ENCODE measurements around the gene SMIM45.

SMIM45 gene

DNA sequence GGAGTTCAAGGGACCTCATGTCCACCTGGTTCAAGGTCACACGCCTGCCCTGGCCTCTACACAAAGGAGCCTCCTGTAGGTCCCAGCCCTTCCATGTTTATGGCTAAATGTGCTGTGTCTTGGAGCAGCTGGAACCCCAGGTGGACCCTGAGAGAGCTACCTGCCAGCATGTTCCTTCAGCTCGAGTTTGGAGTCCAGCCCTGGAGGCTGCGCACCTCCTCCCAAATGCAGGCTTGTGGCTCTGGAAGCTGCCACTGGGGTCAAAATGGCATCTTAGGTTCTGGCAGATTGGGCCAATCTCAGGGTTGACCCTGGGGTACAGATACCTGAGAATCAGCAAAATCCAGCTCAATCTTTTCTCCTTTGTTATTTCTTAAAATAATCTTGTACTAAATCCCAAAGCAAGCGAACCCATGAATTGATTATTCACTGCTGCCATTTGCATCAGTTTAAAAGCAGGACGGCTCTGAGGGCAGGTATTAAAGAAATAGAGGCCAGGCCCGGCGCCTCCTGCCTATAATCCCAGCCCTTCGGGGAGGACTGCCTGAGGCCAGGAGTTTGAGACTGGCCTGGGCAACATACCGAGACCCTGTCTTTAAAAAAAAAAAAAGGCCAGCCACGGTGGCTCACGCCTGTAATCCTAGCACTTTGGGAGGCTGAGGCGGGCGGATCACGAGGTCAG is 28.2 kb upstream of the SMIM45 start:
- DNase-seq: no peak
- H3K4me3 Mint-ChIP-seq: no peak overlapping the region
- H3K27ac Mint-ChIP-seq: no peak overlapping the region
- H3K4me1 Mint-ChIP-seq: peaks cover 58% of the 10 kb centered on the region
- ATAC-seq: no peak
- H3K9me3 Mint-ChIP-seq: no peaks in the 10 kb centered on the region
- H3K27me3 Mint-ChIP-seq: peaks cover 31% of the 10 kb centered on the region

- peak; percentile 81 for ATAC-seq
- Mint-ChIP-seq H3K27ac (peak overlapping the region; percentile 83 to 90), H3K4me3 (peak overlapping the region; percentile 78 to 90), H3K4me1 (peaks cover 49% of the 10 kb centered on the region), H3K27me3 (peaks cover 31% of the 10 kb centered on the region), H3K9me3 (no peaks in the 10 kb centered on the region)
- DNase-seq: peak; percentile 79 to 84
Measured at GRCh38 chr22:41925783-41926460, 26.0 kb upstream of the SMIM45 start.

DNA sequence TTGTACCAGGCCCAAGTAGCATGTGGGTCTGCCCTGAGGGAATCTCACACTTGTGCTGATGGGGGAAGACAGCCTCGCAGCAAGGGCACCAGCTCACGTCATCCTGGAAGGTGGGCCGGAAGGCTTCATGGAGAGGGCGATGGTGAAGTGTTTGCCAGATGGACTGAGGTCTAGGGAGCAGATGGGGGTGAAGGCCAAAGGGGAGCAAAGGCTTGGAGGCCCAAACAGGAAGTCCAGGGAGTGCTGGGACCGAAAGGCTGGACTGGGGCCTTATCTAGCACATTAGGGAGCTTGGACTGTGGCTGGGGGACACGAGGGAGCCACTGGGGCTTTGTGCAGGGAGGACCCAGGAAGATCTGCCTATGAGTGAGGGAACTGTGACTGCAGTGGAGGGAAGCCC is 24.1 kb upstream of the SMIM45 start:
- H3K4me1 Mint-ChIP-seq: peaks cover 55% of the 10 kb centered on the region
- no peak for DNase-seq
- no peak overlapping the region for H3K27ac Mint-ChIP-seq
- no peak for ATAC-seq
- H3K9me3 Mint-ChIP-seq: no peaks in the 10 kb centered on the region
- peak overlapping the region in 1 of 2 donors; percentile 78 for H3K4me3 Mint-ChIP-seq
- H3K27me3 Mint-ChIP-seq: peaks cover 31% of the 10 kb centered on the region

DNA sequence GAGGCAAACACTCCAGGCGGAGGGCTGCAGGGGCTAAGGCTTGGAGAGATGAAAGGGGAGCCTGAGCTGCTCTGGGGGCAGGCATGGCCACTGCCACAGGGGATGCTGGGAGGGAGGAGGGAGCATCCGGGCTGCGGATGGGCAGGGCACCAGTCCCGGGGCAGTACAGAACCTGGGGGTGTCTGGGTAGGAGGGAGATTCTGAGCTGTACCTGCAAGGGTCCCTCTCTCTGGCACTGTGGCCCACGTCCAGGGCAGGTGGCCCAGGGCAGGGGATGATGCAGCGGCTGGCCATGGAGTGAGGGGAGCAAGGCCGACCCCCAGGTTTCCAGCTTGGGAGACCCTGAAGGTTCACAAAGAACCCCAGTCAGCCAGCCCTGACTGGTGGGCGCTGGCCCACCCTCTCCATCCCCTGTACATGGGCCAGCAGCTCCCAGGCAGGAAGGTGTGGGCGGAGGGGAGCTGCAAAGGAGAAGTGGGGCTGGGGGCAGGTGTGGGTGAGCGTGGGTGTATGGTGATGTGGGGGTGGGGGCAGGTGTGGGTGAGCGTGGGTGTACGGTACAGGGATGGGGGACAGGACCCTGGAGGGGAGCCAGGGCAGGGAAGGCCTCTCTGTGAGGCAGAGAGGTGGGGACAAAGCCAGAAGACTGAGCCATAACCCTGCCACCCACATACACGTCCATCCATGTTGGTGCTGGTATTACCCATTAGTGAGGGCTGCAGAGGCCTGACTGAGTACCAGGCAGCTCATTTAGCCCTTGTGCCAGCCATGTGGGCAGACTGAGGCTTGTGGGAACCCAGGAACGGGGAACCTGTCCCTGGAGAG is 23.1 kb upstream of the SMIM45 start:
- H3K4me3 Mint-ChIP-seq: no peak overlapping the region
- DNase-seq (no peak), ATAC-seq (no peak)
- peak overlapping the region; percentile 31 to 97 for H3K27ac Mint-ChIP-seq
- H3K9me3 Mint-ChIP-seq: no peaks in the 10 kb centered on the region
- peaks cover 53% of the 10 kb centered on the region for H3K4me1 Mint-ChIP-seq
- peaks cover 31% of the 10 kb centered on the region for H3K27me3 Mint-ChIP-seq

DNA sequence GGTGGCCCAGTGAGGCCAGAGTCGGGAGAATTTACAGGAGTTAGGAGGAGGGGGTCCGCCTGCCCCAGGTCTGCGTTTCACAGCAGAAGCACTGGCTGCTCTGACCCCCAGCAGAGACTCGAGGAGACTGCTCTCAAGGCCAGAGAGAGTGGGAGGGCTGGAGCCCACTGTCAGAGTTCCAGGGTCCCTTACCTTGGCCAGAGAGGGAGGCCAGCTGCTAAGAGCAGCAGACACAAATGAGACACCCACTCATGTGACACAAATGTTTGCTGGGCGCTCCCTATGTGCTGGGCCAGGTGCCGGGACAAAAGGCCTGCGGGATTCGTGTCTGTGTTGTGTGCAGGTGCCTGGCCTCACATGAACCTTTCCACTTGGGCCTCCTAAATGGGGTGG is 22.5 kb upstream of the SMIM45 start:
- no peak for DNase-seq
- H3K4me1 Mint-ChIP-seq: peaks cover 56% of the 10 kb centered on the region
- ATAC-seq: no peak
- H3K27ac Mint-ChIP-seq: peak overlapping the region in 1 of 2 donors; percentile 97
- H3K4me3 Mint-ChIP-seq: no peak overlapping the region
- H3K27me3 Mint-ChIP-seq: peaks cover 31% of the 10 kb centered on the region
- H3K9me3 Mint-ChIP-seq: no peaks in the 10 kb centered on the region

DNA sequence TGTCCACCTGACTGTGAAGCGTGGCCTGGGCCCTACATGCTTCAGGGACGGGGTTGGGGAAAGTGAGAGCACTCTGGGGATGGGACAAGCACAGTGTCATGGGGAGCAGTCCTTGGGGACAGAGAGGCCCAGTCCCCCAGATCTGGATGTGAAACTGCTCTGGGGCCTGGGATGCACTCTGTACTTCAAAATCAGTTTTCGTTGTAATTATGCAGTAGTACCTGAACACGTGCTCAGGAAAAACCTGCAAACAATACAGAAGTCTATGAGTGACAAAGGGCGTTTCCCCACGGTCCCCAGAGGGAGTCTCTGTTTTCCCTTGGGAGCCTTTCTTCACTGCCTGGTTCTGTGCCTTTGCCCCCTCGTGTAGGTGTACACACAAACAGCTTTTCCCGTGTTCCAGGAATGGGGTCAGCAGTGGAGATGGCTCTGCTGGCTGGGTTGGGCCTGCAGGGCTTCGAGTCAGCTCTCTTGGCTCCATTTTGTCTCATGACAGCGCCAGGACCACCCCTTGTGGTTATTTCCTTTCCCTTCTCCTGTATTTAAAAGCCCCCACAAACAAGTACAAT is 20.2 kb upstream of the SMIM45 start:
- Mint-ChIP-seq H3K27me3 (peaks cover 15% of the 10 kb centered on the region), H3K27ac (no peak overlapping the region), H3K4me1 (peaks cover 40% of the 10 kb centered on the region), H3K9me3 (no peaks in the 10 kb centered on the region), H3K4me3 (no peak overlapping the region)
- no peak for ATAC-seq
- DNase-seq: no peak

DNA sequence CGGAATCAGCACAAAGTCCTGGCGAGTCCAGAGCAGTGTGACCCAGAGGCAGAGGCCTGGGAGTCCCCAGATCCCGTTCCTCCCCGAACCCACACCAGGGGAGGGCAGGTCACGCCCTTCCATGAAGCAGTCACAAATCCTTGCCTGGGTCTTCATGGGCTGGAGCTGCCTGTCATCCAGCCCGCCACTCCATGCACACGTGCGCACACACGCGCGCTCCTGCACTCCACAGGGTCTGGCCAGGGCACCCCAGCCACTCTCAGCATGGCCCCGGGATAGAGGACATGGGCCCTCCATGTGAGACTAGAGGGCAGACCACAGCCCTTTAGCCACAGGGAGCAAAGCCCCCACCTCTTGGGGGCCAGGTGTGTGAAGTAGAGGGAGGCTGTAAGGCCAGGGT is 19.6 kb upstream of the SMIM45 start:
- peaks cover 35% of the 10 kb centered on the region for H3K4me1 Mint-ChIP-seq
- peaks cover 9% of the 10 kb centered on the region for H3K27me3 Mint-ChIP-seq
- DNase-seq (no peak), ATAC-seq (peak; percentile 7)
- no peak overlapping the region for H3K4me3 Mint-ChIP-seq
- no peak overlapping the region for H3K27ac Mint-ChIP-seq
- H3K9me3 Mint-ChIP-seq: no peaks in the 10 kb centered on the region

GRCh38 chr22:41933411-41934177 is 18.4 kb upstream of the SMIM45 start:
- Mint-ChIP-seq H3K27me3 (no peaks in the 10 kb centered on the region), H3K9me3 (no peaks in the 10 kb centered on the region), H3K4me1 (peaks cover 25% of the 10 kb centered on the region), H3K27ac (peak overlapping the region in 1 of 2 donors; percentile 34), H3K4me3 (no peak overlapping the region)
- DNase-seq (no peak), ATAC-seq (peak; percentile 15)

GRCh38 chr22:41934284-41935014 is 17.5 kb upstream of the SMIM45 start:
- DNase-seq (no peak), ATAC-seq (no peak)
- H3K4me3 Mint-ChIP-seq: no peak overlapping the region
- H3K27me3 Mint-ChIP-seq: no peaks in the 10 kb centered on the region
- H3K4me1 Mint-ChIP-seq: peaks cover 25% of the 10 kb centered on the region
- H3K9me3 Mint-ChIP-seq: no peaks in the 10 kb centered on the region
- no peak overlapping the region for H3K27ac Mint-ChIP-seq

DNA sequence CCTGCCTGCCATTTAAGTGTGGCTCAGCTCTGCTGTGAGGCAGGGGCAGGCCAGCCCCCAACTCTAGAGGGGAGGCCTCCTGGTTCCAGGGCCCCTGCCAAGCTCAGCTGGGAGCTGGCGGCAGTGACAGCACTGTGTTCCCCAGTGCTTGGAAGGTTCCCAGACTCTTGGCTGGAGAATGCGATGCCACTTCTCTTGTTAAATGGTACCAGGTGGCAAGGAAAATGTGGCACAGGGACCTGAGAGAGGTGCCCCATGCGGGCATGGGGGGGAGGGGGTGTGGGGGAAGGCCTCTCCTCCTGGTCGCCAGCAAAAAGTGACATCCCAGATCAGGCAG is 17.0 kb upstream of the SMIM45 start:
- ATAC-seq: no peak
- Mint-ChIP-seq H3K27ac (no peak overlapping the region), H3K9me3 (no peaks in the 10 kb centered on the region)

DNA sequence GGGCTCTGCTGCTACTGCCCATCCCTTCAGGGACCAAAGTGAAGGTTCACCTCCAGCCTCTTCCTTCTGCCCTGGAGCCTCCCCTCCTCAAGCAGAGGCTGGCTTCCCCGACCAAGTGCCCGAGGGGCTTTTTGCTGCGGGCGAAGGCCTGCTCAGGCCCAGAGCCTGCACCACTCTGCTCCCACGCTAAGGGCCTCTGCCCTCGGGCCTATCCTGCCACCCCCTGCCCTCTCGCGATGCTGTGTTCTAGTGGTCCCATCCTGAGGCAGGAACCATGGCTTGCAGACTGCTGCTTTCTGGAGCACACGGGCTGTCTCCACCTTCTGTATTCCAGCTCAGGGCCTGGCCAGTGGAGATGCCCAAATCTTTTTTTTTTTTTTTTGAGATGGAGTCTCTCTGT is 16.4 kb upstream of the SMIM45 start:
- Mint-ChIP-seq H3K27ac (no peak overlapping the region), H3K4me1 (peaks cover 35% of the 10 kb centered on the region), H3K9me3 (no peaks in the 10 kb centered on the region), H3K27me3 (no peaks in the 10 kb centered on the region), H3K4me3 (no peak overlapping the region)
- no peak for DNase-seq
- no peak for ATAC-seq

More for the DNA sequence above, 17.0 kb upstream of the SMIM45 start:
- H3K4me3 Mint-ChIP-seq: no peak overlapping the region
- peaks cover 30% of the 10 kb centered on the region for H3K4me1 Mint-ChIP-seq
- DNase-seq: no peak
- H3K27me3 Mint-ChIP-seq: no peaks in the 10 kb centered on the region

DNA sequence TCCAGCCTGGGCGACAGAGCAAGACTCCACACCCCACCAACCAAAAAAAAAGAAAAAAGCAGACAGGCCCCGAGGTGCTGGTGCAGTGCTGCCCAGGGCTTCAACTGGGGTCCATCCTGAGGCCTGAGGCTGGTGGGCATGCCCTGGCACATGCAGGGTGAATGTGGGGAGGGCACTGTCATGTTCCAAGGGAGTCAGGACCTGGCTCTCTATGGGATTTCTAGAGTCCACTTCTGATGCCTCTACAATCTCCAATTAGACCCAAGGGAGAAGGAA is 15.1 kb upstream of the SMIM45 start:
- no peak overlapping the region for H3K4me3 Mint-ChIP-seq
- H3K27me3 Mint-ChIP-seq: no peaks in the 10 kb centered on the region
- no peaks in the 10 kb centered on the region for H3K9me3 Mint-ChIP-seq
- peaks cover 48% of the 10 kb centered on the region for H3K4me1 Mint-ChIP-seq
- no peak overlapping the region for H3K27ac Mint-ChIP-seq
- no peak for ATAC-seq
- no peak for DNase-seq

DNA sequence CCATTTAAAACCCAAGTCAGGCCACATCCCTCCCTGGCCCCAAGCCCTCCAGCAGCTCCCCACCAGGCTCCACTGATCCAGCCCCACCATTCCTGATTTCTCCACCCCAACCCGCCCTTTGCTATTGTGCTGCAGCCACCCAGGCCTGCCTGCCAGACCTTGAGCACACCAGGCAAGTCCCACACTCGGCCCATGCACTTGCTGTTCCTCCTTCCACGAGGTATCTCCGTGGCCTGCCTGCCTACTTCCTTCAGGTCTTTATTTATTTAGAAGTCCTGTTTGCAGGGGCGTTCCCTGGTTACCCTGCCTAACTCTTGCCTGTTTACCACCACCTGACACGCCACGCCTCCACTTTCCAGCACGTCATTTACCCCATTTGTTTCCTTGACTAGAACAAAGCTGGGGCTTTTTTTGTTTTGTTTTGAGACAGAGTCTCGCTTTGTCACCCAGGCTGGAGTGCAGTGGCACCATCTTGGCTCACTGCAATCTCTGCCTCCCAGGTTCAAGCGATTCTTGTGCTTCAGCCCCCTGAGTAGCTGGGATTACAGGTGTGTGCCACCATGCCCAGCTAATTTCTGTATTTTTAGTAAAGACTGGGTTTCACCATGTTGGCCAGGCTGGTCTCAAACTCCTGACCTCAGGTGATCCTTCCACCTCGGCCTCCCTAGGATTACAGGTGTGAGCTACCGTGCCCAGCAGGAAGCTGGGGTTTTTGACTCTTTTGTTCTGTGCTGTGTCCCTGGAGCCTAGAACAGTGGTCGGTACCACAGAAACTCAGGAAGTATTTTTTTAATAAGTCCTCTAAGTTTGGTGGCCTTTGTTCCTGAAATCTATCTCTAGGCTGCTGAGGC is 11.7 kb upstream of the SMIM45 start:
- ATAC-seq (peak; percentile 88), DNase-seq (peak; percentile 84 to 95)
- Mint-ChIP-seq H3K27ac (peak overlapping the region; percentile 99 to 100), H3K4me1 (peaks cover 59% of the 10 kb centered on the region), H3K9me3 (no peaks in the 10 kb centered on the region), H3K4me3 (peak overlapping the region; percentile 74 to 85), H3K27me3 (no peaks in the 10 kb centered on the region)

Measured in stimulated activated naive CD8-positive, alpha-beta T cell treated with anti-CD3 and anti-CD28 coated beads, Interleukin-15, amount 100 ng/mL, for 72 hours (primary cell).